GM20431 (cell line): Measurements from ENCODE around the gene ABHD13.

ENCODE experiments used
- in situ Hi-C: fragments of 300-500 bp; cut with MseI, MboI; formaldehyde crosslinking; loops from one replicate; pipeline ENCODE4 v1.15.0; 2020; ENCODE audit warnings: low sequenced_read_pairs; ENCODE audit not compliant: unreplicated experiment

Gene ABHD13

DNA sequence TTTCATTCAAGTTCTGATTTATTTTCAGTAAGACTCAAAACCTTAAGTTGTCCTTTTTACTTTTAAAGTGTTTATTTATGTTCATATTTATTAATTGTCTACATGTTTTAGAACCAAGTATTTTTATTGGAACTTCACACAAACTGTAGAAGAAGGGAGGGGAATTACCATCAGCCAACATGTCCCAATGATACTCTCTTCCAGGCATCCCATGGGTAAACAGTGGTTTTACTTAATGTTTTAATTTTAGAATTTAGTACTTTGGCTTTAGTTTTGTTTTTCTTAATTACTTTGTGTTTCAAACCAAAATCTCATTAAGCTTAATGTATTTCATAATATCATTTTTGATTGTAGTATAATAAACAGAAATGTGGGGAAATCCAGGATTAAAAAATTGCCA lies 56.5 kb downstream of the ABHD13 start:
- in situ Hi-C loops = no loop called here

DNA sequence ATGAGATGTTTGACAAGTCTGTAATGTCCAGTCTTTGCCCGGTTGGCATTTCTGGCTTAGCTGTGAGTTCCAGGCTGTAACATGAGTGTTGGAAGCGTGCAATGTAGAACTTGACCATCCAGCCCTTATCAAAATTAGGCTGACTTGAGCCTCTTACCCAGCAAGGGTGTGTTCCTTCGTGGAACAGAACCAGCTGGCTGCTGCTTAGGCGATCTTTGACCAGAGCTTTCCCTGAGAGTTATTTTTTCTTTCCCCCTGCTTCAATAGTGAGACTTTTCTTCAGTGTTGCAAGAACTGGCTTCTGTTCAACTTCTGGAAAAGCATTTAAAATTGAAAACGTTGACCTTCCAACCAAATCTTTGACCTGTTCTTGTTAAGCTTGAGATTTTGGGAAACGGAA lies 57.9 kb downstream of the ABHD13 start:
- in situ Hi-C loops = no loop called here

DNA sequence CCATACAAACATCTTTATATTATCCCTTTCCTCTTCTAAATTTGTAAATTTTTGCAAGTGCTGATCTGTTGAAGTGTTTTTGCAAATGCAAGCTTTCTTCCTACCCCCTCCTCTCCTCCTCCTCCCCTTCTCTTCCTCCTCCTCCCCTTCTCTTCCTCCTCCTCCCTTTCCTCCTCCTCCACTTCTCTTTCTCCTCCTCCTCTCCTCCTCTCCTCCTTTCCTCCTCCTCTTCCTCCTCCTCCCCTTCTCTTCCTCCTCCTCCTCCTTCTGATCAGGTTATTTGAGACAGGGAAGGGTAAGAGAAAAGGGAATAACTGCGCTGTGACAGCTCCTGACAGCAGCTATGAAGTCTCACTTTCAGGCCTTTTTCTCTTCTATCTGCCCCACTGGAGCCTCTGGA lies 60.3 kb downstream of the ABHD13 start:
- in situ Hi-C loops = no loop called here

DNA sequence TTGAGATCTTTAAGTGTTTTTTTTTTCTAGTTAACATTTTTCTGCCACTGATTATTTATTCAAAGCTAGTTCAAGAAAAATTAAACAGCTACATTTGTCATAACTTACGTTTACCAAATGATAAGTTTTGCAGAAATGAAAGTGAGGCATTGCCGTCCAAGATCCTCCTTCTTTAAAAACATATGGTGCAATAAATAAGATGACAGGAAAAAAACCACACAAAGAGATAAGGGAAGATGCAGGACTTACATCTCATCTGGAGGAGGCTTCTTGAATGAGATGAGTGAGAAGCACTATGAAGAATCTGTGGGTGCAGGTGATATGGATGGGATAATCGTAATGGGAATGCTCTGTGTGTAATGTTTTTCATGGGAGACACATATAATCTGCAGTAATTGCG lies 63.7 kb downstream of the ABHD13 start:
- in situ Hi-C loops = no loop called here

DNA sequence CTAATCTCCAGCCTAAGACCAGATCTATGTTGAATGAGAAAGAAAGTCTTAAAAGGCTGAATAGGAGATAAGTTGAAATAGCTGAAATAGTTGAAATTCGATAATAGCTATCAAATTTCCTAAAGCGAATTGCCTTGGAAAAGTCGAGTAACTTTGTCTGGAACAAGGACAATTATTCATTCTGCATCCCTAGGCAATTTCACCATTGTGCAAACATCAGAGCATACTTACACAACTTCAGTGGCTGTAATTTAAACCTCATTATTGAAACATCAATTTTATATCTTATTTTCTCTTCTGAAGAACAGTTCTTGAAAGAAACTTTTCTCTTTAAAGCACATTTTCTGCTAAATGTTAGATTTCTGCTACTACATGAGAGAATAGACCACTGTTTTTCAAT lies 64.9 kb downstream of the ABHD13 start:
- in situ Hi-C loops = no loop called here
